HCT116 (cell line): ENCODE measurements around the gene CFAP97D1. TPM values are rescaled to one million over a fixed set of nuclear protein-coding genes. Genes with fewer than 3 reads are reported as not detected.

Source experiments
- ATAC-seq: fragments of 200-7000 bp; cut with Tn5 transposase; 2 replicates; pipeline ENCODE4 v1.9.1; 2020; ENCODE audit warnings: mild to moderate bottlenecking, moderate library complexity
- BruUV-seq: library from RNA; stranded (reverse); fragments of 400-500 nt; replicated peaks from 2 replicates; lab custom pipeline; 2021; lab: Mats Ljungman, UMichigan
- CTCF ChIA-PET: fragments of 300-600 bp; sonication (Branson Sonifier 250); formaldehyde crosslinking; loops from one replicate; lab custom pipeline; 2021; ENCODE audit warnings: antibody characterized with exemption; lab: Charles Lee
- POLR2A ChIA-PET: fragments of 300-600, 350-600 bp; sonication (Branson Sonifier 250); formaldehyde crosslinking; loops from one replicate; lab custom pipeline; 2021; ENCODE audit warnings: antibody characterized with exemption; lab: Charles Lee
- RAD21 ChIA-PET, 2 experiments: fragments of 300-600 bp; sonication (Branson Sonifier 250); formaldehyde crosslinking; loops; one replicate each; lab custom pipeline; 2023; ENCODE audit warnings: low total read pairs in 2 of 2; ENCODE audit not compliant: uncharacterized antibody in 2 of 2, unreplicated experiment in 2 of 2, low non-redundant PET in 1 of 2; lab: Charles Lee
- DNase-seq: peaks from one replicate; pipeline ENCODE4 v3.0.0-alpha.2; 2010; ENCODE audit warnings: low read depth, low spot score
- H2AFZ ChIP-seq: fragments of 200-600 bp; shearing (Covaris generic), sonication (generic); 2 replicates; pipeline ENCODE4 v1.6.1; 2017; ENCODE audit warnings: low read depth, mixed run types, mixed read lengths, antibody characterized with exemption, low read length; ENCODE audit not compliant: poor library complexity, severe bottlenecking
- H3K27ac ChIP-seq: 2 replicates; pipeline ENCODE4 v1.5.1; 2012; ENCODE audit warnings: low read depth, low read length
- H3K27me3 ChIP-seq: fragments of 200-600 bp; sonication (generic); 2 replicates; pipeline ENCODE4 v1.6.1; 2016; ENCODE audit warnings: mixed run types, low read length, mixed read lengths; ENCODE audit not compliant: insufficient read depth
- H3K36me3 ChIP-seq, 2 experiments: fragments of 200-500 bp in 1 of 2; fragments of 200-600 bp in 1 of 2; sonication (Bioruptor generic) in 1 of 2; sonication (generic) in 1 of 2; 2 replicates each; pipeline versions ENCODE4 v1.5.1 to v1.6.1; 2014 to 2016; ENCODE audit warnings: low read length in 2 of 2, inconsistent platforms in 1 of 2, mixed read lengths in 1 of 2, mixed run types in 1 of 2; ENCODE audit not compliant: insufficient read depth in 2 of 2, control insufficient read depth in 1 of 2
- H3K4me1 ChIP-seq, 2 experiments: fragments of 200-600 bp in 1 of 2; sonication (generic) in 1 of 2; 2 replicates each; pipeline versions ENCODE4 v1.5.1 to v1.6.1; 2012 to 2017; ENCODE audit warnings: low read length in 2 of 2, inconsistent platforms in 1 of 2, mild to moderate bottlenecking in 1 of 2, mixed read lengths in 1 of 2, mixed run types in 1 of 2, moderate library complexity in 1 of 2; ENCODE audit not compliant: insufficient read depth in 2 of 2, control insufficient read depth in 1 of 2
- H3K4me2 ChIP-seq: fragments of 200-600 bp; sonication (generic); 2 replicates; pipeline ENCODE4 v1.6.1; 2017; ENCODE audit warnings: mixed run types, low read length, mixed read lengths
- H3K4me3 ChIP-seq, 2 experiments: fragments of 200-600 bp in 1 of 2; sonication (generic) in 1 of 2; replicated peaks in 1 of 2; 2 replicates each; pipeline ENCODE4 v1.5.1; 2011 to 2016; ENCODE audit warnings: low read length in 2 of 2, control low read depth in 1 of 2, low read depth in 1 of 2, mild to moderate bottlenecking in 1 of 2, mixed read lengths in 1 of 2, mixed run types in 1 of 2
- H3K79me2 ChIP-seq: fragments of 200-600 bp; sonication (generic); 2 replicates; pipeline ENCODE4 v1.6.1; 2017; ENCODE audit warnings: mild to moderate bottlenecking, mixed run types, low read length, moderate library complexity, mixed read lengths; ENCODE audit not compliant: insufficient read depth
- H3K9ac ChIP-seq: fragments of 200-600 bp; sonication (generic); 2 replicates; pipeline ENCODE4 v1.6.1; 2016; ENCODE audit warnings: low read length, mixed read lengths
- H3K9me2 ChIP-seq: fragments of 200-600 bp; sonication (generic), shearing (Covaris generic); 2 replicates; pipeline ENCODE4 v1.6.1; 2017; ENCODE audit warnings: mixed run types, mild to moderate bottlenecking, moderate library complexity; ENCODE audit not compliant: insufficient read depth
- H3K9me3 ChIP-seq, 2 experiments: fragments of 200-500 bp in 1 of 2; fragments of 200-600 bp in 1 of 2; sonication (Bioruptor generic) in 1 of 2; sonication (generic) in 1 of 2; 2 replicates each; pipeline ENCODE4 v1.6.1; 2014 to 2017; ENCODE audit warnings: low read length in 2 of 2, mixed read lengths in 2 of 2, inconsistent platforms in 1 of 2, low read depth in 1 of 2, mild to moderate bottlenecking in 1 of 2, mixed run types in 1 of 2, moderate library complexity in 1 of 2; ENCODE audit not compliant: control insufficient read depth in 1 of 2, insufficient read depth in 1 of 2
- H4K20me1 ChIP-seq: fragments of 200-600 bp; sonication (generic), shearing (Covaris generic); 2 replicates; pipeline ENCODE4 v1.6.1; 2017; ENCODE audit warnings: mixed run types, mild to moderate bottlenecking, moderate library complexity; ENCODE audit not compliant: insufficient read depth
- CBX3 ChIP-seq: IDR thresholded peaks from 2 replicates; pipeline ENCODE4 v1.6.1; 2012; ENCODE audit warnings: low read depth
- ELF1 ChIP-seq: IDR thresholded peaks from 2 replicates; pipeline ENCODE4 v1.6.1; 2012; ENCODE audit warnings: low read depth, borderline replicate concordance
- EZH2phosphoT487 ChIP-seq: fragments of 200-600 bp; IDR thresholded peaks from 2 replicates; pipeline ENCODE4 v1.6.1; 2018; ENCODE audit warnings: antibody characterized with exemption, borderline replicate concordance
- FOSL1 ChIP-seq: IDR thresholded peaks from 2 replicates; pipeline ENCODE4 v1.6.1; 2012; ENCODE audit warnings: low read depth
- POLR2A ChIP-seq: IDR thresholded peaks from 2 replicates; pipeline ENCODE4 v1.7.0; 2011; ENCODE audit warnings: borderline replicate concordance; ENCODE audit not compliant: insufficient read depth, insufficient read length; ENCODE audit errors: extremely low read depth
- RAD21 ChIP-seq: IDR thresholded peaks from 2 replicates; pipeline ENCODE4 v1.6.1; 2012; ENCODE audit warnings: low read depth, mild to moderate bottlenecking
- TCF7L2 ChIP-seq: IDR thresholded peaks from 2 replicates; pipeline ENCODE4 v1.7.0; 2011; ENCODE audit warnings: borderline replicate concordance, inconsistent platforms; ENCODE audit not compliant: insufficient read depth, insufficient read length; ENCODE audit errors: extremely low read depth
- YY1 ChIP-seq: IDR thresholded peaks from 2 replicates; pipeline ENCODE4 v1.6.1; 2011; ENCODE audit warnings: low read length, low read depth, moderate library complexity, mild to moderate bottlenecking; ENCODE audit not compliant: insufficient replicate concordance; ENCODE audit errors: extremely low read depth
- ZBTB33 ChIP-seq: IDR thresholded peaks from 2 replicates; pipeline ENCODE4 v1.6.1; 2011; ENCODE audit warnings: mild to moderate bottlenecking, low read length, moderate library complexity; ENCODE audit not compliant: insufficient replicate concordance; ENCODE audit errors: extremely low read depth
- ZFX ChIP-seq: fragments of 450-650 bp; IDR thresholded peaks from 2 replicates; pipeline ENCODE4 v1.6.1; 2017
- intact Hi-C: fragments of 100-400 bp; cut with micrococcal nuclease; formaldehyde crosslinking; loops from 2 replicates; pipeline ENCODE4 v1.10.0; 2022
- total RNA-seq: library from RNA; stranded (reverse); gene quantifications from one replicate; pipeline ENCODE4 v1.2.1, GENCODE V29; 2021; ENCODE audit not compliant: unreplicated experiment
- TF ChIP-seq, protein P1 (sequence below), 3 experiments: fragments of 200-600 bp in 1 of 3; sonication (generic) in 1 of 3; IDR thresholded peaks in 2 of 3; conservative IDR thresholded peaks in 1 of 3; 2 replicates each; pipeline ENCODE4 v1.5.1; 2012 to 2017; ENCODE audit warnings: low read depth in 2 of 3, low read length in 2 of 3, antibody characterized with exemption in 1 of 3, borderline replicate concordance in 1 of 3, control low read depth in 1 of 3, mild to moderate bottlenecking in 1 of 3, mixed read lengths in 1 of 3, mixed run types in 1 of 3, moderate library complexity in 1 of 3; ENCODE audit not compliant: insufficient read depth in 1 of 3
- TF ChIP-seq, protein P2 (sequence below): IDR thresholded peaks from 2 replicates; pipeline ENCODE4 v1.6.1; 2012

CFAP97D1 gene
- total RNA-seq, 1 experiment from 2014 or later = 0.15 TPM

- ChIA-PET POLR2A (no interaction called here), RAD21 (no interaction called here), CTCF (no interaction called here)
- ATAC-seq = no peak
- Histone ChIP-seq H3K27ac (no peak overlapping the region), H3K4me3 (no peak overlapping the region), H2AFZ (no peak overlapping the region), H3K79me2 (no peaks in the 10 kb centered on the region), H3K9me2 (no peaks in the 10 kb centered on the region), H3K4me1 (no peaks in the 10 kb centered on the region), H3K36me3 (peaks cover 2 to 23% of the 10 kb centered on the region in 2 experiments; a peak in 2 of 4 replicates), H3K27me3 (no peaks in the 10 kb centered on the region), H3K9me3 (no peaks in the 10 kb centered on the region), H3K9ac (no peak overlapping the region), H4K20me1 (no peaks in the 10 kb centered on the region), H3K4me2 (no peak overlapping the region)
- intact Hi-C loops = no loop called here
- no TSS peak for BruUV-seq
- no peak for DNase-seq
- no peak for TF ChIP-seq YY1
- no peak for TF ChIP-seq TCF7L2
- TF ChIP-seq ELF1 = no peak
- TF ChIP-seq ZFX = no peak
Measured at GRCh38 chr17:43808076-43808475, 27.8 kb downstream of the CFAP97D1 start.

- H3K9ac ChIP-seq = no peak overlapping the region
- H3K27me3 ChIP-seq = no peaks in the 10 kb centered on the region
- H3K9me3 ChIP-seq = no peaks in the 10 kb centered on the region
- H4K20me1 ChIP-seq = no peaks in the 10 kb centered on the region
- CTCF ChIA-PET = no interaction called here
- DNase-seq (no peak), ATAC-seq (no peak)
- no peaks in the 10 kb centered on the region for H3K4me1 ChIP-seq
- POLR2A ChIA-PET = no interaction called here
- peaks cover 2 to 25% of the 10 kb centered on the region in 2 experiments; a peak in 3 of 4 replicates for H3K36me3 ChIP-seq
- RAD21 ChIA-PET = no interaction called here
- H3K27ac ChIP-seq = no peak overlapping the region
- H3K4me3 ChIP-seq = no peak overlapping the region
- no peak overlapping the region for H2AFZ ChIP-seq
- intact Hi-C loops = no loop called here
- no TSS peak for BruUV-seq
- H3K79me2 ChIP-seq = no peaks in the 10 kb centered on the region
- TF ChIP-seq RAD21 (no peak), EZH2phosphoT487 (no peak), CBX3 (no peak), POLR2A (no peak), ZBTB33 (no peak), FOSL1 (no peak)
- TF ChIP-seq, protein P1, sequence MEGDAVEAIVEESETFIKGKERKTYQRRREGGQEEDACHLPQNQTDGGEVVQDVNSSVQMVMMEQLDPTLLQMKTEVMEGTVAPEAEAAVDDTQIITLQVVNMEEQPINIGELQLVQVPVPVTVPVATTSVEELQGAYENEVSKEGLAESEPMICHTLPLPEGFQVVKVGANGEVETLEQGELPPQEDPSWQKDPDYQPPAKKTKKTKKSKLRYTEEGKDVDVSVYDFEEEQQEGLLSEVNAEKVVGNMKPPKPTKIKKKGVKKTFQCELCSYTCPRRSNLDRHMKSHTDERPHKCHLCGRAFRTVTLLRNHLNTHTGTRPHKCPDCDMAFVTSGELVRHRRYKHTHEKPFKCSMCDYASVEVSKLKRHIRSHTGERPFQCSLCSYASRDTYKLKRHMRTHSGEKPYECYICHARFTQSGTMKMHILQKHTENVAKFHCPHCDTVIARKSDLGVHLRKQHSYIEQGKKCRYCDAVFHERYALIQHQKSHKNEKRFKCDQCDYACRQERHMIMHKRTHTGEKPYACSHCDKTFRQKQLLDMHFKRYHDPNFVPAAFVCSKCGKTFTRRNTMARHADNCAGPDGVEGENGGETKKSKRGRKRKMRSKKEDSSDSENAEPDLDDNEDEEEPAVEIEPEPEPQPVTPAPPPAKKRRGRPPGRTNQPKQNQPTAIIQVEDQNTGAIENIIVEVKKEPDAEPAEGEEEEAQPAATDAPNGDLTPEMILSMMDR (IDR thresholded peaks at IDR 0.05 in 2 of 3, conservative IDR thresholded peaks at IDR 0.05 in 1 of 3; ENCODE audit: borderline replicate concordance in 1 of 3, insufficient read depth in 1 of 3, low read depth in 2 of 3, low read length in 2 of 3) = no peak
- TF ChIP-seq, protein P2, sequence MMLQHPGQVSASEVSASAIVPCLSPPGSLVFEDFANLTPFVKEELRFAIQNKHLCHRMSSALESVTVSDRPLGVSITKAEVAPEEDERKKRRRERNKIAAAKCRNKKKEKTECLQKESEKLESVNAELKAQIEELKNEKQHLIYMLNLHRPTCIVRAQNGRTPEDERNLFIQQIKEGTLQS = no peak
- no peaks in the 10 kb centered on the region for H3K9me2 ChIP-seq
- H3K4me2 ChIP-seq = no peak overlapping the region
Measured at GRCh38 chr17:43809121-43809520, 28.9 kb downstream of the CFAP97D1 start.
